Renal cortical epithelial cell (primary cell): ENCODE measurements around the gene ACSL1. TPM values are rescaled to one million over a fixed set of nuclear protein-coding genes. Genes with fewer than 3 reads are reported as not detected.
A peak's percentile ranks its signal among the peaks of the same experiment; 100 is the strongest.

ENCODE experiments used
- DNase-seq: peaks from one replicate; pipeline ENCODE4 v3.0.0-alpha.2; 2011; ENCODE audit warnings: low read depth
- total RNA-seq: library from RNA; depleted of rRNA; stranded (reverse); fragments of >200 nt; gene quantifications from 2 replicates; pipeline ENCODE4 v1.2.3, GENCODE V29; 2014

ACSL1 gene, protein sequence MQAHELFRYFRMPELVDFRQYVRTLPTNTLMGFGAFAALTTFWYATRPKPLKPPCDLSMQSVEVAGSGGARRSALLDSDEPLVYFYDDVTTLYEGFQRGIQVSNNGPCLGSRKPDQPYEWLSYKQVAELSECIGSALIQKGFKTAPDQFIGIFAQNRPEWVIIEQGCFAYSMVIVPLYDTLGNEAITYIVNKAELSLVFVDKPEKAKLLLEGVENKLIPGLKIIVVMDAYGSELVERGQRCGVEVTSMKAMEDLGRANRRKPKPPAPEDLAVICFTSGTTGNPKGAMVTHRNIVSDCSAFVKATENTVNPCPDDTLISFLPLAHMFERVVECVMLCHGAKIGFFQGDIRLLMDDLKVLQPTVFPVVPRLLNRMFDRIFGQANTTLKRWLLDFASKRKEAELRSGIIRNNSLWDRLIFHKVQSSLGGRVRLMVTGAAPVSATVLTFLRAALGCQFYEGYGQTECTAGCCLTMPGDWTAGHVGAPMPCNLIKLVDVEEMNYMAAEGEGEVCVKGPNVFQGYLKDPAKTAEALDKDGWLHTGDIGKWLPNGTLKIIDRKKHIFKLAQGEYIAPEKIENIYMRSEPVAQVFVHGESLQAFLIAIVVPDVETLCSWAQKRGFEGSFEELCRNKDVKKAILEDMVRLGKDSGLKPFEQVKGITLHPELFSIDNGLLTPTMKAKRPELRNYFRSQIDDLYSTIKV
- total RNA-seq = 151 and 221 TPM in 2 replicates

- no peak for DNase-seq
Measured at GRCh38 chr4:184825896-184826690, at the start of gene ACSL1. Gene ACSL1, minus strand, starts transcription at chr4:184825968. Its CDS starts 22,454 bp downstream, at chr4:184803514.

- DNase-seq = no peak
Measured at GRCh38 chr4:184873054-184873453, 47.3 kb upstream of the ACSL1 start.

- no peak for DNase-seq
Measured at GRCh38 chr4:184870718-184871117, 45.0 kb upstream of the ACSL1 start.

DNA sequence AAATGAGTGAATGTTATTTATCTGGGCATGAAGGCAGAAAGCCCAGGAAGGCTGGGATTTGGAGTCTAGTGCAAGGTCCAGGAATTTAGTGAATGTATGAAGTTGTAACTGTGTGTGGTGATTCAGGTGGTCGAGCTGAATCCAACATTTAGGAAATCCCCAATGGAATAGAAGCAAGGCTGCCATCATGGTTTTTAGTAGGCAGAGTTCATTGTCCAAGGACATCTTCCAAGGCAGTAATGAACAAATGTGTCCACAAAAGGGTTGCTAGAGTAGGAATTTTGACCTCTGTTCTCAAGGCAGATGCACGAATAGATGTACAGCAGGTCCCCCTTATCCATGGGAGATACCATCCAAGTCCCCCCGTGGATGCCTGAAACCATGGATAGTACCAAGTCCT lies 42.9 kb upstream of the ACSL1 start:
- no peak for DNase-seq

GRCh38 chr4:184863916-184864315 lies 38.1 kb upstream of the ACSL1 start:
- DNase-seq = no peak

GRCh38 chr4:184861047-184861446 lies 35.3 kb upstream of the ACSL1 start:
- DNase-seq = no peak

DNA sequence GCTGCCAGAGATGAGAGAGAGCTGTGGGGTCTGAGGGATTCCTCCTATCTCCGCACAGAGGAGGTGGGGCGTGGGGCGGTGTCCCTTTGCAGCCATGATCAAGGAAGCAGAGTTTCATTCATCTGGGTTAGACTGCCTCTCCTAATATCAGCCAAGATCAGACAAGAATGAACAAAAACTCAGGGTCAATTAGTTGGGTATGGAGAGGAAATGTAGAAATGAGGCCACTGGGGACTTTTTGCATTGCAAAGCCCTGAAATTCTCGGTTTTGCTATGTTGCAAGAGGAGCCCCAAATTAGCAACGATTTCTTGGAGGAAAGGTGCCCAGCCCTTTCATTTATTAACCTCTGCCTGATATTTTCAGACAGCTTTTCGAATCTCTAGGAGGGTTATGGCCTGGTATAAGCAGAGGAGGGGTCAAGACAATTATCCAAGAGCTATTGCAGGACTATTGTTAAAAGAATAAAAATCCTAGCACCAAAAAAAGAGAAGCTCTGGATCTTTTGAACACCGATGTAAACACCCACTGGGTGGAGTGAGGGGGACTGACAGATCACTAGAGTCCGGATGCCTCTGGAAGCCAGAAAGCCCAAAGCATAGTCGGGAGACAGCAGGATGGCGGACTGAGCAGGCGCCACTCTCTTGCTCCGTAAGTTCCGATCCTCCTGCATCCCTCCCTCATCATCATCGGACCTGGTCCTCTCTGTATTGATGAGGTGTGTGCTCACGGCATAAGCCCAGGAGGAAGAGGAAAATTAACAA lies 34.4 kb upstream of the ACSL1 start:
- no peak for DNase-seq

DNA sequence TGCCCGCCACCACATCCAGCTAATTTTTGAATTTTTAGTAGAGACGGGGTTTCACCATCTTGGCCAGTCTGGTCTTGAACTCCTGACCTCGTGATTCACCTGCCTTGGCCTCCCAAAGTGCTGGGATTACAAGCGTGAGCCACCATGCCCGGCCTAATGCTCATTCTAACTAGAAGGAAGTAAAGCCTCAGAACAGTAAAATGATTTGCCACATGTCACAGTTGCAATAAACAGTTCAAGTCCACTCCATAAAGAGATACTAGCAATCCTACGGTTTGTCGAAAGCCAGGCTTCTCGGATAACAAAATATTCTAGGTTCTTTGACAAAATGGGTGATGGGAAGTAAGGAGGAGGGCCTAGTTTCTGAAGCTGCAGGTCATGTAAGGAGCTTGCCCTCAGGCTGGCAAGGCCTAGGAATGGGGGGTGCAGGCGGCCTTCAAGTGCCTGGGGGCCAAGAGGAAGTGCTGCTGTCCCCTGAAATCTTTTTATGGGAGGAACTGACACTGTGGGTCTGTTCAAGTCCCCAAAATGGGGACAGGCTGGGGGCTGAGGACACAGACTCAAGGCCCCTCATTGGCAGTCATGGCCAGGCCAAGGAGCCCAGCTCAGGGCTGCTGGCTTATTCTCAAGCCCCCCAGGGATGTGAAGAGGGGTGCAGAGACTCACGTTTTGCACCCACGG lies 31.8 kb upstream of the ACSL1 start:
- DNase-seq = no peak

DNA sequence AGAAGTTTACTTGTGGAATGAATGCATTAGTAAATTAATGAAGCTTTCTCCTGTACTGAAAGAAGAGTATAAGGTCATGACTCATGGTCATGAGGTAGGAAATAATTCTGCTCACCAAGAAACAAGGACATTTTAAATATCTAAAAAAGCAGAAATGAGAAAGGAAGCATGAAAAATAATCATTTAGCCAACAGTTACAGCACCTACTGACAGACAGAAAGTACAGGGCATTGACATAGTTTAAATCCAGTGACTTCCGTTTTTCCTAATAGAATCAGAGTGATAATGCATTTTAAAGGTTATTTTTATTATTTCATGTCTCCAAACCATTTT lies 30.5 kb upstream of the ACSL1 start:
- peak; percentile 40 for DNase-seq

DNA sequence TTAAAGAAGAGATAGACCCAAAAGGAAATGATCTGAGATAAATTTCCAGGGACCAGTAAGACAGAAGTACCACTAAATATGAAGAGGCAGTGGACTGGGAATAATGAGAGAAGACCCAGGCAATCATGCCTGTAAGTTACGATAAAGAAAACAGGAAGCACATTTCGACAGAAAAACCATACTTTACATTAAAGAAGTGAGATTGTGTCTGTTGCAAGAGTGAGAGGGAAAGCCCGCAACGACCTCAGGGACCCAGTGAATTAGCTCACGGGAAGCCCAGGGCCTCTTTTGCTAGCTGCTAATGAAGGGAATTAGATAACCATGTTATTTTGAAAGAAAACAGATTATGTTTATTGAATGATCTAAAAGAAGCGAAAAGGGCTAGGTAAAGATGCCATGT lies 28.9 kb upstream of the ACSL1 start:
- no peak for DNase-seq

- DNase-seq = no peak
Measured at GRCh38 chr4:184853436-184853835, 27.7 kb upstream of the ACSL1 start.

DNA sequence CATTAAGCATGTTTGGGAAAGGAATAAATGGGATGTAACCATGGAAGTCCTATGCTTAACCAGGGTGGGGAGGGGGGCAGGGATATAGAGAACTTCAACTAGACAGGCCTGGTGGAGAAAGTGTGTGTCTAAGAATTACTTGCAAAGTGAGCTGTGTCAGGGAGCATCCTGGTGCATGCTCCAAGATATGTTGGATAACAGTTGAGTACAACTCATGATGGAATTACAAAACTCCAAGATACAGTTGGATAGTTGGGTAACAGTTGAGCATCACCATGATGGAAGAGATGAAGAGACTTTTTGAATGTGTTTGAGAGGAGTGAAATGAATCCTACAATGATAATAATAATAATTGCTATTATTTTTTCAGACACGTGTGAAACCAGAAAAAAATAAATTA lies 26.1 kb upstream of the ACSL1 start:
- no peak for DNase-seq

DNA sequence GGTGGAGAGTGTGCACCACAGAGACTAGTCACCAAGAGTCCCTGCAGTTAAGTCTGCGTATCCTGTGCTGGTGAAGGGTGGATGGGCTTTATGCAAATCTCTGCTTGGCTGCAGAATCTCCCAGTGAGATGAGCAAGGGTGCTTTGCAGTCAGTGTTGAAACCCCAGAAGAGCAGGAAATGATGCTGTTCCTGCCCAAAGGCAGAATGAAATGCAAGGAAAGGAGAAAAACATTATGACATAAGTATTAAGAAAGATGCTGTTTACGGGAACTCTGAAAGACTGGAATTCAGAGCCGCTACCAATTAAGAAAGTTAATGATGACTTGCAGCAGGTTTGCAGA lies 25.4 kb upstream of the ACSL1 start:
- no peak for DNase-seq

- DNase-seq = no peak
Measured at GRCh38 chr4:184850431-184851199, 24.8 kb upstream of the ACSL1 start.

- no peak for DNase-seq
Measured at GRCh38 chr4:184850018-184850417, 24.2 kb upstream of the ACSL1 start.

GRCh38 chr4:184849185-184849584 lies 23.4 kb upstream of the ACSL1 start:
- DNase-seq = no peak

GRCh38 chr4:184848510-184848909 lies 22.7 kb upstream of the ACSL1 start:
- no peak for DNase-seq

GRCh38 chr4:184846531-184846930 lies 20.8 kb upstream of the ACSL1 start:
- DNase-seq = no peak

DNA sequence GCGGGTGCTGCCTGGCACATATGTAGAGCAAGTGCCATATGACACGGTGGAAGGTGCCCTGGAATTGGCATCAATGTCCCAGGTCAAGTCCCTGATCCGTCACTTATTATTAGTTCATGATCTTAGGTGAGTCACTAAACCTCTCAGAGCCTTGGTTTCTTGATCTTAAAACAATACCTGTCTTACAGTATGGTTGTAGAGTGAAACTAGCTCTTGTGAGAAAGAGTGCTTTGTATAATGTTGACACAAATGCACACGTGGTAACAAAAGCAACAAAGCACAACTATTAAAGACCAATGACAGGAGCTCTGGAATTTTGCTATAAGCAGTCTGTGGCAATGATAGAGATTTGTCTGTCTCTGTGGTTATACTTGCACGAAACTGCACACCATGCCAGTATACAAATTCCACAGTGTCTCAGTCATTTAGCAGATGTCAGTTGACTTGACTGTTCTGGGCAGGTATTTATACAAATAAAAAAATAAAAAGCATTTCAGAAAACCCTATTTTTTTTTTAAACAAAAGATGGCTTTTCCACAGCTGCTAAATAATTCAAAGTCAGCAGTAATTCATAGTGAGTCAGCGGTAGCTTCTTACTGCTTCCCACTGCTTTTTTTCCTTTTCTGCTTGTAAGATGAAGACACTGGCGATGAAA lies 19.7 kb upstream of the ACSL1 start:
- peak; percentile 79 for DNase-seq

- DNase-seq = no peak
Measured at GRCh38 chr4:184844742-184845141, 19.0 kb upstream of the ACSL1 start.
